Skin epidermis (tissue), 12 donors: ENCODE results near the gene GMFB.
"Not testable (repeated sequence)": the region's sequence is repeated elsewhere in the genome, so short reads cannot be mapped to it uniquely, and the experiment has no call there.

Experiments
- H3K27ac ChIP-seq, 21 experiments: fragments of 200-600 bp; sonication (generic) in 11 of 21; one replicate each; pipeline ENCODE4 v1.5.0; 2020; ENCODE audit warnings: mild to moderate bottlenecking in 3 of 21, inconsistent platforms in 2 of 21, moderate library complexity in 2 of 21
- H3K4me3 ChIP-seq, 7 experiments: fragments of 200-600 bp; sonication (generic) in 2 of 7; one replicate each; pipeline ENCODE4 v1.5.0; 2020; ENCODE audit warnings: inconsistent platforms in 2 of 7, mild to moderate bottlenecking in 2 of 7, moderate library complexity in 1 of 7

Gene GMFB

DNA sequence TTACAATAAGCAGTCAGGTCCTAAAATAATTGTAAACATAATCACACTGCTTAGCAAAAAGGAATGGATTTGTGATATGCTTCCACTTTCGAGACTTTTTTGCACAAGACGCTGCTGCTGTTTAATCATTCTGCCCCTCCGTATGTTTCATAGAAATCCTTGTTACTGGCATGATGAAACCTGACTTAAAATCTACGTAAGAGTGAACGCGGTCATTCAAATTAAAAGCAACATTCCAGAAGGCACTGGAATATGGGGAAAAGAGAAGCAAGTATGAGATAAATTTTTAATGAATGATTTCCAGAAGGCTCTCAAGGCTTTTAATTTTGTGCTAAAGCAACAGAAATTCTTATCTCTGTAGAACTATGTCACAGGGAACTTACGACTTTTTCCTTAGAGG is 48.7 kb downstream of the GMFB start:
- H3K4me3 ChIP-seq = peak overlapping the region; percentile 41 to 83 (median 71)
- peak overlapping the region in 5 of 21 experiments; percentile 81 to 94 (median 92) for H3K27ac ChIP-seq

- Histone ChIP-seq H3K4me3 (no peak overlapping the region), H3K27ac (no peak overlapping the region)
Measured at GRCh38 chr14:54438703-54439102, 50.1 kb downstream of the GMFB start.

DNA sequence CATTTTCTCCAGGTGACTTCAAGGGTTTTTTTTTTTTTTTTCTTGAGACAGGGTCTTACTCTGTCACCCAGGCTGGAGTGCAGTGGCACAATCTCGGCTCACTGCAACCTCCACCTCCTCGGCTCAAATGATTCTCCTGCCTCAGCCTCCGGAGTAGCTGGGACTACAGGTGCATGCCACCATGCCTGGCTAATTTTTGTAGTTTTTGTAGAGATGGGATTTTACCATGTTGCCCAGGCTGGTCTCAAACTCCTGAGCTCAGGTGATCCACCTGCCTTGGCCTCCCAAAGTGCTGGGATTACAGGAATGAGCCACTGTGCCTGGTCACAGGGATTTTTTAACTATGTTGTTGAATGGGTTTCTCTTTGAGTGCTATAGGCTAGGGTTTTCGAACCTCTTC is 50.8 kb downstream of the GMFB start:
- not testable (repeated sequence) for H3K27ac ChIP-seq

DNA sequence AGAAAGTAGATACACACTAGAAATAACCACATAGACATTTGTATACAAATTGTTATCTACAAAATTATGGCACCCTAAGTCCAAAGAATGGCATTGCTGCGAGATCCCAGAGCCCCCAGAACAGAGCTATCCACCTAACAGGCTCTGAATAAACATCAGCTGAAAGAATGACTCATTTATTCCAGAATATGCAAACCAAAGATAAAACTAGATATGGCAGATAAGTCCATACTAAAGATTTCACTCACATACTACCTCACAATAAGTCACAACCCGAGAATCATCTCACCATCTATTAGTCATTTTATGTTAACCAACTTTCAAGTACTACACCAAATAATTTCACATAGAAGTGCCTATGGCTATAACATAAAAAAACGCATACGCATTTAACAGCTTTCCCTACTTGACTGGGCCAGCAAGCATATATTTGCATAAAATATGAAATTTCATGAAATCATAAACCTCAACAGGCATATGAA is 53.2 kb downstream of the GMFB start:
- Histone ChIP-seq H3K4me3 (no peak overlapping the region), H3K27ac (peak overlapping the region in 2 of 21 experiments; percentile 5 to 27)

More for the DNA sequence above, 50.8 kb downstream of the GMFB start:
- not testable (repeated sequence) for H3K4me3 ChIP-seq

DNA sequence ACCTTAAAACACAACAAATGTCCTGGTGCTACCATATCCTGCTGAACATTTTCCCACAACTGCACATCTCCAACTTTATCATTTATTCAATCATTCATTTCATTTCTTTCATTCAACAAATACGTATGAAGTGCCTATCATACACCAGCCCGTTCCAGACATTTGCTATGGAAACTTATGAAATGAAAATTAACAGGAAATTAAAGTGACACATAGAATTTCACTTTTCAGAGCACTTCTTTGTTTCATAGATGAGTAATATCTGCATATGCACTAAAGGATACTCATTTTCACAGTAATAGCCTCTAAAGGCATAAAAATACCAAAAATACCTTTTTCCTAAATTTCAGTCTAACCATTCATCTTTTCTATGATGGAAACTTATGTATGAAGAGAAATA is 60.3 kb downstream of the GMFB start:
- H3K27ac ChIP-seq = no peak overlapping the region
- H3K4me3 ChIP-seq = no peak overlapping the region

GRCh38 chr14:54427871-54428270 is 60.9 kb downstream of the GMFB start:
- Histone ChIP-seq H3K27ac (no peak overlapping the region), H3K4me3 (no peak overlapping the region)

- Histone ChIP-seq H3K4me3 (no peak overlapping the region), H3K27ac (no peak overlapping the region)
Measured at GRCh38 chr14:54425537-54426274, 63.1 kb downstream of the GMFB start.

DNA sequence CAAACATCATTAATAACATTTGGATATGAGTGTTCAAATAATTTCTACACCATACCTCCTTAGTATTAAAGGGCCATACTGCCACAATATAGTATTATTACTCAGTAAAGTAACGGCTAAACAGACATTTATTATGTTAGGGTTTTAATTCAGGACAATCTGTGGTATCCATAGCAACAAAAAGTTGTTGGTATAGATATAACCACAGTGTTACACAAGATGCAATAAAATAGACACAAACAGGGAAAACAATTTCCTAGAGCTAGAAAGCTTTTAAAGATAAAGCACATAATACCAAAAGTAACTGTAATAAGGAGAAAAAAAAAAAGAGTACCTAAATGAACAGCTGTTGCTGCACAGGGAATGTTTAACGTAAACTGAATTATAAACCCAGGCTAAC is 63.7 kb downstream of the GMFB start:
- Histone ChIP-seq H3K4me3 (no peak overlapping the region), H3K27ac (no peak overlapping the region)
